H4 (cell line): ENCODE data around the gene GALNT13. TPM values are rescaled to one million over a fixed set of nuclear protein-coding genes. Genes with fewer than 3 reads are reported as not detected.
"Not testable (repeated sequence)": the region's sequence is repeated elsewhere in the genome, so short reads cannot be mapped to it uniquely, and the experiment has no call there.

Experiments
- DNase-seq: peaks from one replicate; pipeline ENCODE4 v3.0.0-alpha.2; 2015; ENCODE audit warnings: low spot score
- total RNA-seq: library from RNA; depleted of rRNA; stranded (reverse); fragments of >200 nt; shearing (Covaris generic); gene quantifications from 2 replicates; pipeline ENCODE4 v1.2.3, GENCODE V29; 2014

GALNT13 gene
- total RNA-seq, 1 experiment from 2014 or later: 10.4 TPM

GRCh38 chr2:154408786-154409185 is 537.1 kb downstream of the GALNT13 start:
- no peak for DNase-seq

- DNase-seq: no peak
Measured at GRCh38 chr2:154422251-154422650, 550.5 kb downstream of the GALNT13 start.

- DNase-seq: peak; percentile 10
Measured at GRCh38 chr2:154425994-154426393, 554.3 kb downstream of the GALNT13 start.

- DNase-seq: no peak
Measured at GRCh38 chr2:154427453-154427852, 555.7 kb downstream of the GALNT13 start.

GRCh38 chr2:154428022-154428421 is 556.3 kb downstream of the GALNT13 start:
- DNase-seq: no peak

- DNase-seq: no peak
Measured at GRCh38 chr2:154433010-154433409, 561.3 kb downstream of the GALNT13 start.

- DNase-seq: no peak
Measured at GRCh38 chr2:154437104-154437503, 565.4 kb downstream of the GALNT13 start.

- DNase-seq: no peak
Measured at GRCh38 chr2:154439156-154439555, 567.4 kb downstream of the GALNT13 start.

- no peak for DNase-seq
Measured at GRCh38 chr2:154443919-154444318, 572.2 kb downstream of the GALNT13 start.

- DNase-seq: no peak
Measured at GRCh38 chr2:154446324-154446723, 574.6 kb downstream of the GALNT13 start.

- DNase-seq: no peak
Measured at GRCh38 chr2:154447727-154448418, 576.2 kb downstream of the GALNT13 start.

- DNase-seq: no peak
Measured at GRCh38 chr2:154449951-154450658, 578.4 kb downstream of the GALNT13 start.

GRCh38 chr2:154452471-154452870 is 580.7 kb downstream of the GALNT13 start:
- DNase-seq: no peak

GRCh38 chr2:154452906-154453493 is 581.3 kb downstream of the GALNT13 start:
- DNase-seq: peak; percentile 55

- no peak for DNase-seq
Measured at GRCh38 chr2:154455166-154455565, 583.4 kb downstream of the GALNT13 start.

GRCh38 chr2:154455866-154456265 is 584.1 kb downstream of the GALNT13 start:
- DNase-seq: no peak

- DNase-seq: no peak
Measured at GRCh38 chr2:154457286-154457685, 585.6 kb downstream of the GALNT13 start.

GRCh38 chr2:154459286-154459685 is 587.6 kb downstream of the GALNT13 start:
- DNase-seq: no peak

GRCh38 chr2:154462634-154463033 is 590.9 kb downstream of the GALNT13 start:
- no peak for DNase-seq

GRCh38 chr2:154466226-154466625 is 594.5 kb downstream of the GALNT13 start:
- DNase-seq: no peak

GRCh38 chr2:154470376-154470775 is 598.7 kb downstream of the GALNT13 start:
- DNase-seq: no peak

GRCh38 chr2:154471492-154471891 is 599.8 kb downstream of the GALNT13 start:
- DNase-seq: not testable (repeated sequence)

- DNase-seq: no peak
Measured at GRCh38 chr2:154477319-154477718, 605.6 kb downstream of the GALNT13 start.
